ENCODE data around the gene DHX34.

The DHX34 gene

GRCh38 chr19:47319923-47320871, 28.9 kb upstream of the DHX34 start:
- Histone ChIP-seq H3K27me3 (ENCODE audit: low read length) (no peaks in the 10 kb centered on the region), H3K9ac (ENCODE audit: low read length) (no peak overlapping the region), H3K9me2 (replicated peaks; ENCODE audit: insufficient read depth, low read length) (no peaks in the 10 kb centered on the region), H3K36me3 (ENCODE audit: low read length) (no peaks in the 10 kb centered on the region), H3K4me3 (ENCODE audit: insufficient read depth, low read length, poor library complexity, severe bottlenecking) (no peak overlapping the region), H4K20me1 (ENCODE audit: low read depth, low read length) (no peaks in the 10 kb centered on the region), H3F3A (ENCODE audit: insufficient read depth) (no peaks in the 10 kb centered on the region), H2AFZ (ENCODE audit: low read depth, low read length, severe bottlenecking) (no peak overlapping the region), H3K4me2 (ENCODE audit: low read depth, low read length, poor library complexity, severe bottlenecking) (no peak overlapping the region), H3K9me3 (ENCODE audit: insufficient read depth, low read length) (no peaks in the 10 kb centered on the region), H3K79me2 (ENCODE audit: insufficient read depth, low read length) (no peaks in the 10 kb centered on the region), H3K27ac (ENCODE audit: low read depth, low read length) (no peak overlapping the region)
- TF ChIP-seq EZH2phosphoT487 (conservative IDR thresholded peaks at IDR 0.05; ENCODE audit: low read length) = no peak
- no peak for TF ChIP-seq CTCF (IDR thresholded peaks at IDR 0.05; ENCODE audit: insufficient read depth, low read length, poor library complexity, severe bottlenecking)

DNA sequence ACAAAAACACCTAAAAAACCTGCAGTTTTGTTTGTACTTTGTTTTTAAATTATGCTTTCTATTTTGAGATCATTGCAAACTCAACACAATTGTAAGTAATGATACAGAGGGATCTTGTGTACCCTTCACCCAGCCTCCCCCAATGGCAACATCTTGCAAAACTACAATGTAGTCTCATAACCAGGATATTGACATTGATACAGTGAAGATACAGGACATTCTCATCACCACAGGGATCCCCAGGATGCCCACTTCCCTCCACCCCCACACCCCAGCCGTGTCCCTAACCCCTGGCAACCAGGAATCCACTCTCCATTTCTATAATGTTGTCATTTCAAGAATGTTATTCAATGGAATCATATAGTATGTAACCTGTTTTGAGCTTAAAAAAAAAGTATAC, 27.5 kb upstream of the DHX34 start:
- Histone ChIP-seq H3K4me3 (ENCODE audit: insufficient read depth, low read length, poor library complexity, severe bottlenecking) (no peak overlapping the region), H4K20me1 (ENCODE audit: low read depth, low read length) (no peaks in the 10 kb centered on the region), H3K79me2 (ENCODE audit: insufficient read depth, low read length) (no peaks in the 10 kb centered on the region), H3K36me3 (ENCODE audit: low read length) (no peaks in the 10 kb centered on the region), H3K9ac (ENCODE audit: low read length) (no peak overlapping the region), H3K27ac (ENCODE audit: low read depth, low read length) (no peak overlapping the region), H3F3A (ENCODE audit: insufficient read depth) (no peaks in the 10 kb centered on the region), H3K9me2 (replicated peaks; ENCODE audit: insufficient read depth, low read length) (no peaks in the 10 kb centered on the region), H2AFZ (ENCODE audit: low read depth, low read length, severe bottlenecking) (no peak overlapping the region), H3K27me3 (ENCODE audit: low read length) (no peaks in the 10 kb centered on the region), H3K9me3 (ENCODE audit: insufficient read depth, low read length) (no peaks in the 10 kb centered on the region), H3K4me2 (ENCODE audit: low read depth, low read length, poor library complexity, severe bottlenecking) (no peak overlapping the region)
- TF ChIP-seq EZH2phosphoT487 (conservative IDR thresholded peaks at IDR 0.05; ENCODE audit: low read length) (no peak), CTCF (IDR thresholded peaks at IDR 0.05; ENCODE audit: insufficient read depth, low read length, poor library complexity, severe bottlenecking) (no peak)

- TF ChIP-seq CTCF (IDR thresholded peaks at IDR 0.05; ENCODE audit: insufficient read depth, low read length, poor library complexity, severe bottlenecking) = no peak
- no peak for TF ChIP-seq EZH2phosphoT487 (conservative IDR thresholded peaks at IDR 0.05; ENCODE audit: low read length)
- Histone ChIP-seq H3K27me3 (ENCODE audit: low read length) (no peaks in the 10 kb centered on the region), H3K4me2 (ENCODE audit: low read depth, low read length, poor library complexity, severe bottlenecking) (no peak overlapping the region), H2AFZ (ENCODE audit: low read depth, low read length, severe bottlenecking) (no peak overlapping the region), H3K4me3 (ENCODE audit: insufficient read depth, low read length, poor library complexity, severe bottlenecking) (no peak overlapping the region), H3K27ac (ENCODE audit: low read depth, low read length) (no peak overlapping the region), H3K9ac (ENCODE audit: low read length) (no peak overlapping the region), H4K20me1 (ENCODE audit: low read depth, low read length) (no peaks in the 10 kb centered on the region), H3K9me2 (replicated peaks; ENCODE audit: insufficient read depth, low read length) (no peaks in the 10 kb centered on the region), H3K9me3 (ENCODE audit: insufficient read depth, low read length) (no peaks in the 10 kb centered on the region), H3F3A (ENCODE audit: insufficient read depth) (no peaks in the 10 kb centered on the region), H3K36me3 (ENCODE audit: low read length) (no peaks in the 10 kb centered on the region), H3K79me2 (ENCODE audit: insufficient read depth, low read length) (no peaks in the 10 kb centered on the region)
These were observed 27.1 kb upstream of the DHX34 start for GRCh38 chr19:47322058-47322457.

Measured in SU-DHL-6 (cell line).